ENCODE measurements around the gene GPD2. TPM values are rescaled to one million over a fixed set of nuclear protein-coding genes. Genes with fewer than 3 reads are reported as not detected.
A peak's percentile ranks its signal among the peaks of the same experiment; 100 is the strongest.

GPD2 gene
- polyA plus RNA-seq, 1 donor from 2014 or later, result 6.5 TPM

- H3K27ac Mint-ChIP-seq, result no peak overlapping the region
- H3K9me3 Mint-ChIP-seq, result no peaks in the 10 kb centered on the region
- no peak overlapping the region for H3K4me3 Mint-ChIP-seq
- peaks cover 1% of the 10 kb centered on the region for H3K27me3 Mint-ChIP-seq
- peaks cover 19 to 29% (median 25%) of the 10 kb centered on the region in 3 donors for H3K4me1 Mint-ChIP-seq
- H3K36me3 Mint-ChIP-seq, result peaks cover 15% of the 10 kb centered on the region
These were observed 16.8 kb downstream of the GPD2 start for GRCh38 chr2:156452971-156453370.

- Mint-ChIP-seq H3K4me3 (no peak overlapping the region), H3K27me3 (peaks cover 1% of the 10 kb centered on the region), H3K36me3 (peaks cover 10% of the 10 kb centered on the region), H3K27ac (no peak overlapping the region), H3K4me1 (peaks cover 15 to 34% (median 25%) of the 10 kb centered on the region in 3 donors), H3K9me3 (no peaks in the 10 kb centered on the region)
These were observed 19.3 kb downstream of the GPD2 start for GRCh38 chr2:156455361-156455975.

- H3K4me1 Mint-ChIP-seq, result peaks cover 25 to 34% (median 25%) of the 10 kb centered on the region in 3 donors
- no peak overlapping the region for H3K27ac Mint-ChIP-seq
- peak overlapping the region in 1 of 4 donors; percentile 29 for H3K4me3 Mint-ChIP-seq
- H3K27me3 Mint-ChIP-seq, result peaks cover 1% of the 10 kb centered on the region
- H3K9me3 Mint-ChIP-seq, result no peaks in the 10 kb centered on the region
- peaks cover 10% of the 10 kb centered on the region for H3K36me3 Mint-ChIP-seq
These were observed 20.4 kb downstream of the GPD2 start for GRCh38 chr2:156456616-156457015.

- Mint-ChIP-seq H3K36me3 (peaks cover 10% of the 10 kb centered on the region), H3K4me3 (no peak overlapping the region), H3K27ac (no peak overlapping the region), H3K4me1 (peaks cover 22 to 34% (median 23%) of the 10 kb centered on the region in 3 donors), H3K9me3 (no peaks in the 10 kb centered on the region), H3K27me3 (peaks cover 1% of the 10 kb centered on the region)
These were observed 21.6 kb downstream of the GPD2 start for GRCh38 chr2:156457523-156458517.

GRCh38 chr2:156459720-156460119, 23.5 kb downstream of the GPD2 start:
- peaks cover 1% of the 10 kb centered on the region for H3K27me3 Mint-ChIP-seq
- no peaks in the 10 kb centered on the region for H3K9me3 Mint-ChIP-seq
- H3K36me3 Mint-ChIP-seq, result no peaks in the 10 kb centered on the region
- peaks cover 18 to 30% (median 26%) of the 10 kb centered on the region in 3 donors for H3K4me1 Mint-ChIP-seq
- no peak overlapping the region for H3K4me3 Mint-ChIP-seq
- H3K27ac Mint-ChIP-seq, result no peak overlapping the region

- Mint-ChIP-seq H3K27me3 (no peaks in the 10 kb centered on the region), H3K4me1 (peaks cover 3 to 43% (median 21%) of the 10 kb centered on the region in 3 donors), H3K4me3 (no peak overlapping the region), H3K9me3 (no peaks in the 10 kb centered on the region), H3K27ac (no peak overlapping the region), H3K36me3 (no peaks in the 10 kb centered on the region)
These were observed 27.9 kb downstream of the GPD2 start for GRCh38 chr2:156464106-156464505.

GRCh38 chr2:156465573-156465972, 29.4 kb downstream of the GPD2 start:
- Mint-ChIP-seq H3K4me3 (no peak overlapping the region), H3K36me3 (peaks cover 1% of the 10 kb centered on the region), H3K9me3 (no peaks in the 10 kb centered on the region), H3K27me3 (no peaks in the 10 kb centered on the region), H3K27ac (no peak overlapping the region), H3K4me1 (peaks cover 9 to 44% (median 28%) of the 10 kb centered on the region in 3 donors)

- Mint-ChIP-seq H3K9me3 (no peaks in the 10 kb centered on the region), H3K4me1 (peaks cover 18 to 45% (median 39%) of the 10 kb centered on the region in 3 donors), H3K27ac (peak overlapping the region in 1 of 3 donors; percentile 45), H3K4me3 (peak overlapping the region in 1 of 4 donors; percentile 79), H3K27me3 (no peaks in the 10 kb centered on the region), H3K36me3 (peaks cover 1% of the 10 kb centered on the region)
These were observed 30.7 kb downstream of the GPD2 start for GRCh38 chr2:156466739-156467405.

GRCh38 chr2:156470975-156471583, 34.9 kb downstream of the GPD2 start:
- Mint-ChIP-seq H3K9me3 (no peaks in the 10 kb centered on the region), H3K27me3 (no peaks in the 10 kb centered on the region), H3K27ac (peak overlapping the region in 1 of 3 donors; percentile 36), H3K4me3 (peak overlapping the region in 3 of 4 donors; percentile 2 to 84 (median 56)), H3K36me3 (peaks cover 1% of the 10 kb centered on the region), H3K4me1 (peaks cover 26 to 45% (median 33%) of the 10 kb centered on the region in 3 donors)

GRCh38 chr2:156471762-156472161, 35.6 kb downstream of the GPD2 start:
- H3K27me3 Mint-ChIP-seq, result no peaks in the 10 kb centered on the region
- H3K36me3 Mint-ChIP-seq, result peaks cover 1% of the 10 kb centered on the region
- peak overlapping the region in 1 of 3 donors; percentile 36 for H3K27ac Mint-ChIP-seq
- H3K9me3 Mint-ChIP-seq, result no peaks in the 10 kb centered on the region
- no peak overlapping the region for H3K4me3 Mint-ChIP-seq
- H3K4me1 Mint-ChIP-seq, result peaks cover 28 to 44% (median 30%) of the 10 kb centered on the region in 3 donors

- Mint-ChIP-seq H3K4me3 (no peak overlapping the region), H3K27ac (no peak overlapping the region), H3K36me3 (peaks cover 1% of the 10 kb centered on the region), H3K9me3 (no peaks in the 10 kb centered on the region), H3K4me1 (peaks cover 23 to 39% (median 26%) of the 10 kb centered on the region in 3 donors), H3K27me3 (no peaks in the 10 kb centered on the region)
These were observed 36.5 kb downstream of the GPD2 start for GRCh38 chr2:156472686-156473085.

GRCh38 chr2:156473445-156473844, 37.3 kb downstream of the GPD2 start:
- H3K27ac Mint-ChIP-seq, result no peak overlapping the region
- H3K4me3 Mint-ChIP-seq, result no peak overlapping the region
- H3K4me1 Mint-ChIP-seq, result peaks cover 16 to 34% (median 26%) of the 10 kb centered on the region in 3 donors
- H3K9me3 Mint-ChIP-seq, result no peaks in the 10 kb centered on the region
- H3K27me3 Mint-ChIP-seq, result no peaks in the 10 kb centered on the region
- H3K36me3 Mint-ChIP-seq, result peaks cover 1% of the 10 kb centered on the region

GRCh38 chr2:156474401-156474800, 38.2 kb downstream of the GPD2 start:
- H3K9me3 Mint-ChIP-seq, result no peaks in the 10 kb centered on the region
- H3K4me1 Mint-ChIP-seq, result peaks cover 15 to 33% (median 25%) of the 10 kb centered on the region in 3 donors
- no peak overlapping the region for H3K27ac Mint-ChIP-seq
- peaks cover under 1% of the 10 kb centered on the region for H3K36me3 Mint-ChIP-seq
- H3K27me3 Mint-ChIP-seq, result no peaks in the 10 kb centered on the region
- peak overlapping the region in 1 of 4 donors; percentile 13 for H3K4me3 Mint-ChIP-seq

GRCh38 chr2:156476021-156476849, 40.1 kb downstream of the GPD2 start:
- no peaks in the 10 kb centered on the region for H3K27me3 Mint-ChIP-seq
- H3K4me3 Mint-ChIP-seq, result no peak overlapping the region
- H3K36me3 Mint-ChIP-seq, result no peaks in the 10 kb centered on the region
- H3K9me3 Mint-ChIP-seq, result no peaks in the 10 kb centered on the region
- H3K27ac Mint-ChIP-seq, result peak overlapping the region in 1 of 3 donors; percentile 4
- H3K4me1 Mint-ChIP-seq, result peaks cover 6 to 19% (median 14%) of the 10 kb centered on the region in 3 donors

Measured in IgD-negative memory B cell (primary cell).